Measurements from ENCODE around the gene SAPCD2.

The SAPCD2 gene

GRCh38 chr9:137045294-137046087 is 24.9 kb downstream of the SAPCD2 start:
- no peak for DNase-seq (ENCODE audit: extremely low spot score)
- CTCF ChIA-PET, result interaction anchor here (1.0 to 6.1 kb wide), 10 partner anchors 9 to 260 kb away, joined by 3 to 115 read pairs (median 7); partner anchors contain the start of genes SAPCD2 and TMEM141
- TF ChIP-seq, protein P1, sequence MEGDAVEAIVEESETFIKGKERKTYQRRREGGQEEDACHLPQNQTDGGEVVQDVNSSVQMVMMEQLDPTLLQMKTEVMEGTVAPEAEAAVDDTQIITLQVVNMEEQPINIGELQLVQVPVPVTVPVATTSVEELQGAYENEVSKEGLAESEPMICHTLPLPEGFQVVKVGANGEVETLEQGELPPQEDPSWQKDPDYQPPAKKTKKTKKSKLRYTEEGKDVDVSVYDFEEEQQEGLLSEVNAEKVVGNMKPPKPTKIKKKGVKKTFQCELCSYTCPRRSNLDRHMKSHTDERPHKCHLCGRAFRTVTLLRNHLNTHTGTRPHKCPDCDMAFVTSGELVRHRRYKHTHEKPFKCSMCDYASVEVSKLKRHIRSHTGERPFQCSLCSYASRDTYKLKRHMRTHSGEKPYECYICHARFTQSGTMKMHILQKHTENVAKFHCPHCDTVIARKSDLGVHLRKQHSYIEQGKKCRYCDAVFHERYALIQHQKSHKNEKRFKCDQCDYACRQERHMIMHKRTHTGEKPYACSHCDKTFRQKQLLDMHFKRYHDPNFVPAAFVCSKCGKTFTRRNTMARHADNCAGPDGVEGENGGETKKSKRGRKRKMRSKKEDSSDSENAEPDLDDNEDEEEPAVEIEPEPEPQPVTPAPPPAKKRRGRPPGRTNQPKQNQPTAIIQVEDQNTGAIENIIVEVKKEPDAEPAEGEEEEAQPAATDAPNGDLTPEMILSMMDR (IDR thresholded peaks at IDR 0.05; ENCODE audit: control extremely low read depth, extremely low read depth, low read depth, missing control alignments), result no peak
- POLR2A ChIA-PET, result no interaction called here

DNA sequence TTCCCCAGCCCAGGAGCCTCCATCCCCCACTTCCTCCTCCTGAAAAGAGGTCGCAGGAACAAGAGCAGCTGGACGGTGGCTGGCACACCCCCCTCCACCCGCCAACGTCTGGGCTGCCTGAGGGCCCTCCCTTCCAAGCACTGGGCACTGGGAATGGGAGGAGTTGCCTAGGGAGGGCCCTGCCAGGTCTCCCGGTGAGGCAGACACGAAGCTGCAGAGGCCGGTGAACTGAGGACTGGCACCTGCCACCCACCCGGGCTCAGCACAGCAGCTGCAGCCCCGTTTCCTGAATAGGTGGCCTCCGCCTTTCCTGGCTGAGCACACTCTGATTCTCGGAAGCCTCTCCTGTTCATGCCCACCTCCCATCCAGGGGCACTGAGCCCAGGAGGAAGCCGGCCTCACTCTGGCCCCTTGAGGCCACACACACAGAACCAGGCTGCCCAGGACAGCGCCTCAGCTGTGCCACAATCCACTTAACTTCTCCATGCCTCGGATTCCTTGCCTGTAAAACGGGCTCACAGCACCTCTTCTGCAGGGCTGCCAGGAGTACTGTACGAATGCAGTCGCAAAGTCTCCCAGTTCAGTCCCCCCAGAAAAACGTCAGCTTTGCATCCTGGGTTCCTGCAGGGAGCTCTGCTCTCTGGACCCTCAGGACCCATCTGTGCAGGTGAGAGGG is 25.7 kb downstream of the SAPCD2 start:
- ChIA-PET CTCF (interaction anchor here (1.0 to 2.5 kb wide), 9 partner anchors 8 to 254 kb away, joined by 3 to 18 read pairs (median 4); partner anchors contain the start of gene TMEM141), POLR2A (no interaction called here)
- TF ChIP-seq, protein P1 (IDR thresholded peaks at IDR 0.05; ENCODE audit: control extremely low read depth, extremely low read depth, low read depth, missing control alignments), result no peak
- no peak for DNase-seq (ENCODE audit: extremely low spot score)

- DNase-seq (ENCODE audit: extremely low spot score), result no peak
- CTCF ChIA-PET, result interaction anchor here (1.2 to 2.5 kb wide), 6 partner anchors 8 to 253 kb away, joined by 3 to 18 read pairs (median 6); partner anchors contain the start of gene TMEM141
- POLR2A ChIA-PET, result no interaction called here
- TF ChIP-seq, protein P1 (IDR thresholded peaks at IDR 0.05; ENCODE audit: control extremely low read depth, extremely low read depth, low read depth, missing control alignments), result no peak
Measured at GRCh38 chr9:137044037-137044436, 26.3 kb downstream of the SAPCD2 start.

DNA sequence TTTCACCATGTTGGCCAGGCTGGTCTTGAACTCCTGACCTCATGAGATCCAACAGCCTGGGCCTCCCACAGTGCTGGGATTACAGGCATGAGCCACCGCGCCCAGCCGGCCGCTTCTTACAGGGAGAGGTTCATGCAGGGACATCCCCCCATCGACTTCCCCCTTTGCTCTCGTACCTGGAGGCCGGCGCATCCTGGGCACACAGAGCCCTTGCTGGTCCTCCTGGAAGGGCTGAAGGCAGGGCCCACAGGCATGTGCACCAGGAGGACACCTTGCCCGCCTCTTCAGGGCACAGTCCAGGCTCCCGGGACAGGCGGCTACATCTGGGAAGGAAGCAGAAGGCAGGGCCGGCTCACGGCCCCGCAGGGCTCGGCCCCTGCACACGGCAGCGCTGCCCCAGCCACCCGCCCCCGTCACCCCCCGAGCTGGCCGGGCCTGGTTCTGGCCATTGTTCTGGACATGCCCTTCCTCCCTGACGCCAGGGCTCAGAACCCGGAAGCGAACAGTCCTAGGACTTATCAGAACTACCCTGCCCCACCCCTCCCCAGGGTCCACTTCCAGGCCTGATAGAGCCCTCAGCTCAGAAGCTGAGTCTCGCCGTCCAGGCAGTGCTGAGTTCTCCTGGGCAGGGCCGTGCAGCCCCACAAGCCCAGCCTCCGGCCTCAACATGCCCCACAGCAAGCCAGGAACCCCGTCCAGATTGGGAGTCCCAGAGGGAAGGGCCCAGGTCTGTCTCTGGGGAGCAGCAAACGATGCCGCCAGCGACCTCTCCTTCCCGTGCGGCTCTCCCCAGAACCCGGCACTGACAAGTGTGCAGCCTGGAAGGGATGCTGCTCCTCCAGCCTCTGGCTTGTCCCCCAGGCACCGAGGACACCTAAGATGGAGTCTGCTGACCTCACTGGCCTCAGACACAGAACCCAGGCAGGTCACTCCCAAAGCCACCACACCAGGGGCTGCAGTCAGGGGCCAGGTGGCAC is 27.3 kb downstream of the SAPCD2 start:
- TF ChIP-seq, protein P1 (IDR thresholded peaks at IDR 0.05; ENCODE audit: control extremely low read depth, extremely low read depth, low read depth, missing control alignments), result no peak
- CTCF ChIA-PET, result interaction anchor here (1.2 to 2.5 kb wide), 4 partner anchors 7 to 21 kb away, joined by 3 to 18 read pairs (median 6); no protein-coding TSS in a partner anchor
- POLR2A ChIA-PET, result no interaction called here

GRCh38 chr9:137041124-137041523 is 29.2 kb downstream of the SAPCD2 start:
- ChIA-PET CTCF (no interaction called here), POLR2A (no interaction called here)
- no peak for DNase-seq (ENCODE audit: extremely low spot score)
- TF ChIP-seq, protein P1 (IDR thresholded peaks at IDR 0.05; ENCODE audit: control extremely low read depth, extremely low read depth, low read depth, missing control alignments), result no peak

More for the DNA sequence above, 27.3 kb downstream of the SAPCD2 start:
- DNase-seq (ENCODE audit: extremely low spot score), result no peak

All from GM10248 (cell line).